CD4-positive, alpha-beta T cell treated with Interleukin-15 for 4 hours (primary cell): ENCODE data around the gene FAM90A26.
"Not testable (repeated sequence)": the region's sequence is repeated elsewhere in the genome, so short reads cannot be mapped to it uniquely, and the experiment has no call there.

Source experiments
- DNase-seq: peaks from one replicate; pipeline ENCODE4 v3.0.0-alpha.2; 2020; ENCODE audit warnings: low spot score

FAM90A26 gene

DNA sequence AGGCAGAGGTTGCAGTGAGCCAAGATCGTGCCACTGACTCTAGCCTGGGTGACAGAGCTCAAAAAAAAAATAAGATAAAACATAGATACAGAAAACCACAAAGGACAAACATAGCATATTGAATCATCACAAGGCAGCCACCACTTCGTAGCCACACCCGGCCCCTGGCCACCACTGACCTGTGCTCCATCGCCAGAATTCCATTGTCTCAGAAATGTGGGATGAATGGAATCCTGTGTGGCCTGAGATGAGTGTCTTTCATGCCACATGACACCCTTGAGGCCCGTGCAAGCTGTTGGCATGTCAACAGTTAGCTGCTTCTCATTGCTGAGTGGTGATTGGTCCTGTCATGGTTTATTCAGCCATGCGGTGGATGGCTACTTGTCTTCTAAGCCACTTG lies 10.2 kb upstream of the FAM90A26 start:
- DNase-seq, result not testable (repeated sequence)

GRCh38 chr4:9165990-9166389 lies 4.2 kb upstream of the FAM90A26 start:
- DNase-seq, result peak; percentile 63

- not testable (repeated sequence) for DNase-seq
Observed at GRCh38 chr4:9210357-9210756, 40.1 kb downstream of the FAM90A26 start, which contains the start of gene USP17L10. USP17L10 (plus strand) TSS chr4:9210657; CDS start chr4:9210657, 0 bp downstream.

DNA sequence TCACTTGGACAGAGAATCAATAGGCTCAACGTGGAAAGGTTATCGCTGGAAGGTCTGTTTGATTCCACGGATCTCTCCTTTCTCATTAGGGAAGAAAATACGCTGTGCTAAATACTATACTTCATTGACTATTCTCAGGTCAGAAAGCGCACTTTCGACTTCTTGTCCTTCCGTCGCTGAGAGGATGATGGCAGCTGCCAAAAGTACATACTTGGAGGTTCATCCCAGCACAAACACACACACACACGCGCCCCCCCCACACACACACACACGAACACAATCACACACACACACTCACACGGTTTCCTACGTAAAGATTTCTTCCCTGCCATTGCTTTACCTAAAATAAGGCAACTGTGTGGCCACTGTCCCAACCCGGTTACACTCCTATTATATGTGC lies 44.5 kb downstream of the FAM90A26 start:
- DNase-seq, result not testable (repeated sequence)

- DNase-seq, result not testable (repeated sequence)
Observed at GRCh38 chr4:9215105-9215504, 44.9 kb downstream of the FAM90A26 start, which contains the start of gene USP17L11. USP17L11 (plus strand) TSS chr4:9215405; CDS start chr4:9215405, 0 bp downstream.

- not testable (repeated sequence) for DNase-seq
Observed at GRCh38 chr4:9219852-9220251, 49.6 kb downstream of the FAM90A26 start, which contains the start of gene USP17L12. USP17L12 (plus strand) TSS chr4:9220152; CDS start chr4:9220152, 0 bp downstream.

- not testable (repeated sequence) for DNase-seq
Observed at GRCh38 chr4:9224596-9224995, 54.4 kb downstream of the FAM90A26 start, which contains the start of gene USP17L13. USP17L13 (plus strand) TSS chr4:9224896; CDS start chr4:9224896, 0 bp downstream.
